PC-3 (cell line): ENCODE data around the gene RET. TPM values are rescaled to one million over a fixed set of nuclear protein-coding genes. Genes with fewer than 3 reads are reported as not detected.

ENCODE experiments used
- ATAC-seq: fragments of 200-7000 bp; cut with Tn5 transposase; 2 replicates; pipeline ENCODE4 v1.9.1; 2020; ENCODE audit warnings: mild to moderate bottlenecking, moderate library complexity
- BruUV-seq: library from RNA; stranded (reverse); fragments of 400-500 nt; replicated peaks from 2 replicates; lab custom pipeline; 2021; lab: Mats Ljungman, UMichigan
- CTCF ChIA-PET: fragments of 300-600 bp; sonication (Branson Sonifier 250); formaldehyde crosslinking; loops from one replicate; lab custom pipeline; 2022; ENCODE audit warnings: antibody characterized with exemption; lab: Charles Lee
- POLR2A ChIA-PET: fragments of 300-600 bp; sonication (Branson Sonifier 250); formaldehyde crosslinking; loops from one replicate; lab custom pipeline; 2022; ENCODE audit warnings: antibody characterized with exemption; ENCODE audit not compliant: unreplicated experiment; lab: Charles Lee
- DNase-seq: peaks from one replicate; pipeline ENCODE4 v3.0.0-alpha.2; 2015
- H2AFZ ChIP-seq: fragments of 300-600 bp; sonication (generic); 2 replicates; pipeline ENCODE4 v1.6.0; 2016; ENCODE audit warnings: antibody characterized with exemption, low read length
- H3F3A ChIP-seq: fragments of 300-600 bp; sonication (generic); one replicate; pipeline ENCODE4 v1.6.0; 2017; ENCODE audit warnings: antibody characterized with exemption, low read length, control low read depth, mild to moderate bottlenecking; ENCODE audit not compliant: unreplicated experiment
- H3K27ac ChIP-seq: fragments of 300-600 bp; sonication (generic); 2 replicates; pipeline ENCODE4 v1.5.1; 2016; ENCODE audit warnings: mild to moderate bottlenecking, low read length
- H3K27me3 ChIP-seq: fragments of 300-600 bp; sonication (generic); 2 replicates; pipeline ENCODE4 v1.6.1; 2016; ENCODE audit warnings: low read length, mixed read lengths
- H3K36me3 ChIP-seq: fragments of 300-600 bp; sonication (generic); 2 replicates; pipeline ENCODE4 v1.6.1; 2016; ENCODE audit warnings: low read depth, mixed run types, low read length, mixed read lengths
- H3K4me1 ChIP-seq: fragments of 300-600 bp; sonication (generic); 2 replicates; pipeline ENCODE4 v1.5.1; 2016; ENCODE audit warnings: low read length; ENCODE audit not compliant: insufficient read depth
- H3K4me2 ChIP-seq: fragments of 300-600 bp; sonication (generic); 2 replicates; pipeline ENCODE4 v1.6.0; 2016; ENCODE audit warnings: low read length
- H3K4me3 ChIP-seq: fragments of 300-600 bp; sonication (generic); 2 replicates; pipeline ENCODE4 v1.5.1; 2016; ENCODE audit warnings: mild to moderate bottlenecking, low read length, mixed read lengths
- H3K79me2 ChIP-seq: fragments of 300-600 bp; sonication (generic); 2 replicates; pipeline ENCODE4 v1.6.1; 2017; ENCODE audit warnings: low read length, mixed read lengths
- H3K9ac ChIP-seq: fragments of 300-600 bp; sonication (generic); 2 replicates; pipeline ENCODE4 v1.6.0; 2016; ENCODE audit warnings: mild to moderate bottlenecking, low read length
- H3K9me2 ChIP-seq: fragments of 300-600 bp; sonication (generic); replicated peaks from 2 replicates; pipeline ENCODE4 v1.6.1; 2016; ENCODE audit warnings: mixed run types, low read length, mixed read lengths
- H3K9me3 ChIP-seq: fragments of 300-600 bp; sonication (generic); 2 replicates; pipeline ENCODE4 v1.6.1; 2016; ENCODE audit warnings: low read length, mixed read lengths
- H4K20me1 ChIP-seq: fragments of 300-600 bp; sonication (generic); 2 replicates; pipeline ENCODE4 v1.6.1; 2016; ENCODE audit warnings: low read length, mixed read lengths
- CTCF ChIP-seq: fragments of 300-600 bp; sonication (generic); conservative IDR thresholded peaks from 2 replicates; pipeline ENCODE4 v1.5.1; 2017; ENCODE audit warnings: antibody characterized with exemption, low read depth, mild to moderate bottlenecking, low read length
- EZH2 ChIP-seq: fragments of 300-600 bp; sonication (generic); IDR thresholded peaks from one replicate; pipeline ENCODE4 v1.6.1; 2017; ENCODE audit warnings: antibody characterized with exemption, mild to moderate bottlenecking, low read length; ENCODE audit not compliant: unreplicated experiment
- EZH2phosphoT487 ChIP-seq: fragments of 300-600 bp; sonication (generic); IDR thresholded peaks from 2 replicates; pipeline ENCODE4 v1.6.1; 2018; ENCODE audit warnings: mild to moderate bottlenecking, antibody characterized with exemption, low read length, borderline replicate concordance
- intact Hi-C: fragments of 100-400 bp; cut with micrococcal nuclease; formaldehyde crosslinking; loops from 2 replicates; pipeline ENCODE4 v1.9.0; 2023
- total RNA-seq: library from RNA; depleted of rRNA; stranded (reverse); fragments of >200 nt; gene quantifications from 2 replicates; pipeline ENCODE4 v1.2.3, GENCODE V29; 2014

RET gene
- total RNA-seq, 1 experiment from 2014 or later, result not detected

DNA sequence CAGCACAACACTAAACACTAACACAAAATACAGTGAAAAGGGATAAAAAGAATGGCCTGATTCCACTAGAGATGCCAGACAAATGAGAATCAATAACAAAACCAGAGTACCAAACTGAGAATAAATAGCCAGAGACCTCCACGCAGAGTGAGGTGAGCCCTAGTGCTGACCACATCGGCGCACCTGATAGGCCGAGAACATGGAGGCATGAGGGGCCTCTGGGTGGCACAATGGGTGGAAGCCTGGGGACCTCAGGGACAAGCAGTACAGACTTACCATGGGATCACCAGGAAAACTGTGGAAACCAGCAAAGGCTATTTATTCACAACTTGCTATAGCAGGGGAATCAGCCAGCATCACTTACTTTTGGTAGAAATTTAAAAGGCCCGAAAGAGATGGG, 59.6 kb downstream of the RET start:
- Histone ChIP-seq H3K4me2 (no peak overlapping the region), H3K4me1 (peaks cover 35% of the 10 kb centered on the region), H3K4me3 (no peak overlapping the region), H3F3A (peaks cover 9% of the 10 kb centered on the region), H3K79me2 (peaks cover 16% of the 10 kb centered on the region), H3K36me3 (no peaks in the 10 kb centered on the region), H3K9me2 (no peaks in the 10 kb centered on the region), H4K20me1 (peaks cover 14% of the 10 kb centered on the region; the same call in 1 of the 2 replicates), H3K9me3 (no peaks in the 10 kb centered on the region), H3K27me3 (no peaks in the 10 kb centered on the region), H3K9ac (no peak overlapping the region), H2AFZ (no peak overlapping the region), H3K27ac (no peak overlapping the region)
- BruUV-seq, result no TSS peak
- CTCF ChIA-PET, result interaction anchor here (1.2 kb wide), 1 partner anchor 69 kb away, joined by 4 read pairs; no protein-coding TSS in a partner anchor
- no peak for TF ChIP-seq EZH2phosphoT487
- TF ChIP-seq EZH2, result no peak
- TF ChIP-seq CTCF, result no peak
- POLR2A ChIA-PET, result no interaction called here
- intact Hi-C loops, result loop anchor here (5.0 kb wide), 1 partner anchor 221 kb away; no protein-coding TSS in a partner anchor
- ATAC-seq (no peak), DNase-seq (no peak)

- peaks cover 35% of the 10 kb centered on the region for H3K4me1 ChIP-seq
- POLR2A ChIA-PET, result no interaction called here
- H3K9ac ChIP-seq, result peak overlapping the region; percentile 70
- CTCF ChIA-PET, result interaction anchor here (1.2 kb wide), 1 partner anchor 68 kb away, joined by 4 read pairs; no protein-coding TSS in a partner anchor
- no peaks in the 10 kb centered on the region for H3K36me3 ChIP-seq
- DNase-seq (peak; percentile 22), ATAC-seq (no peak)
- peak overlapping the region; percentile 98 for H3K4me2 ChIP-seq
- TF ChIP-seq EZH2phosphoT487 (no peak), EZH2 (no peak), CTCF (no peak)
- H3F3A ChIP-seq, result peaks cover 9% of the 10 kb centered on the region
- H3K27me3 ChIP-seq, result no peaks in the 10 kb centered on the region
- H3K9me3 ChIP-seq, result no peaks in the 10 kb centered on the region
- intact Hi-C loops, result loop anchor here (5.0 kb wide), 1 partner anchor 220 kb away; no protein-coding TSS in a partner anchor
- H2AFZ ChIP-seq, result peak overlapping the region; percentile 89
- H3K79me2 ChIP-seq, result peaks cover 21% of the 10 kb centered on the region
- peak overlapping the region; percentile 87 for H3K4me3 ChIP-seq
- H4K20me1 ChIP-seq, result peaks cover 14% of the 10 kb centered on the region; the same call in 1 of the 2 replicates
- no peaks in the 10 kb centered on the region for H3K9me2 ChIP-seq
- no peak overlapping the region for H3K27ac ChIP-seq
- no TSS peak for BruUV-seq
Measured at GRCh38 chr10:43136995-43137716, 60.3 kb downstream of the RET start.

GRCh38 chr10:43137717-43138020, 60.8 kb downstream of the RET start:
- peak overlapping the region; percentile 55 for H3K27ac ChIP-seq
- H3K4me1 ChIP-seq, result peaks cover 35% of the 10 kb centered on the region
- intact Hi-C loops, result loop anchor here (5.0 kb wide), 1 partner anchor 220 kb away; no protein-coding TSS in a partner anchor
- 0 out of 2 replicates have a peak, but pooled peaks have one; percentile 31 for TF ChIP-seq CTCF
- TF ChIP-seq EZH2, result no peak
- H3K27me3 ChIP-seq, result no peaks in the 10 kb centered on the region
- no peaks in the 10 kb centered on the region for H3K9me2 ChIP-seq
- peak; percentile 18 for ATAC-seq
- H3K9ac ChIP-seq, result peak overlapping the region; percentile 70
- H4K20me1 ChIP-seq, result peaks cover 14% of the 10 kb centered on the region; the same call in 1 of the 2 replicates
- H2AFZ ChIP-seq, result peak overlapping the region; percentile 89
- no peaks in the 10 kb centered on the region for H3K9me3 ChIP-seq
- peaks cover 9% of the 10 kb centered on the region for H3F3A ChIP-seq
- no peaks in the 10 kb centered on the region for H3K36me3 ChIP-seq
- H3K79me2 ChIP-seq, result peaks cover 26% of the 10 kb centered on the region
- peak overlapping the region; percentile 98 for H3K4me2 ChIP-seq
- peak overlapping the region; percentile 87 for H3K4me3 ChIP-seq
- ChIA-PET POLR2A (interaction anchor here (0.6 kb wide), 2 partner anchors 52 to 145 kb away, joined by 3 to 5 read pairs; no protein-coding TSS in a partner anchor), CTCF (interaction anchor here (1.0 to 1.2 kb wide), 2 partner anchors 8 to 68 kb away, joined by 4 to 8 read pairs; no protein-coding TSS in a partner anchor)
- DNase-seq, result peak; percentile 47
- BruUV-seq, result TSS peak; percentile 43
